GM18505 (cell line): ENCODE measurements around the gene AIPL1.

Experiments used
- ATAC-seq: cut with Tn5 transposase; IDR thresholded peaks from one replicate; pipeline ENCODE4 v1.9.1; 2021; ENCODE audit not compliant: unreplicated experiment
- POLR2A ChIP-seq: IDR thresholded peaks from 4 replicates; pipeline ENCODE4 v1.6.1; 2011; ENCODE audit warnings: borderline replicate concordance; ENCODE audit not compliant: insufficient read depth, insufficient read length; ENCODE audit errors: extremely low read depth

The AIPL1 gene

GRCh38 chr17:6374761-6375312 is 60.1 kb downstream of the AIPL1 start:
- ATAC-seq, result no peak
- no peak for TF ChIP-seq POLR2A

- no peak for TF ChIP-seq POLR2A
- no peak for ATAC-seq
Observed at GRCh38 chr17:6374271-6374691, 60.6 kb downstream of the AIPL1 start.
